Stimulated activated CD8-positive, alpha-beta memory T cell treated with anti-CD3 and anti-CD28 coated beads, Interleukin-12 subunit alpha, Interleukin-12 subunit beta, amount 100 ng/mL, for 4 hours (primary cell): ENCODE data around the gene RXFP4.
"Not testable (repeated sequence)": the region's sequence is repeated elsewhere in the genome, so short reads cannot be mapped to it uniquely, and the experiment has no call there.

Experiments used
- DNase-seq: peaks from one replicate; pipeline ENCODE4 v3.0.0-alpha.2; 2020; ENCODE audit warnings: low read depth

Gene RXFP4

DNA sequence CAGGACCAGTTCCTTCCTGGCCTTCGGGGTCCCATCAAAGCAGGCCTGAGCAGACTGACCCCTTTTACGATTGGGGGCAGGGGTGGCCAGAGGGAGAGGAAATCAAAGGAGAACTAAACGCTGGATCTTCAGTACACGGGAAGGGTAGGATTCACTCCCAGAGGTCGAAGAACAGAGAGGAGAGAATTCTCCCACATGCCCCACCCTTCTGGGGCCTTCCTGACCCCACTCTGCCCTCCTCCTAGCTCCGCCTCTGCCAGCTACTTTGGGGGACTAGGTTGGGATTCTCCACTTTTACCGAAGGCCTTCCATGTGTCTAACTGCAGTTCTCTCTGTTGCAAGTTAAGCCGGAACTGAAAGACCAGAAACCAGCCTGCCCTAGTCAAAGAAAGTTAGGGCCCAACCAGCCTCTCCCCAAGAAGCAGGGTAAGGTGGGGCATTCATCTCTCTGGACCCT lies 37.6 kb downstream of the RXFP4 start:
- no peak for DNase-seq

GRCh38 chr1:155979597-155980343 lies 38.3 kb downstream of the RXFP4 start:
- no peak for DNase-seq

- no peak for DNase-seq
Measured at GRCh38 chr1:155981266-155982088, 40.0 kb downstream of the RXFP4 start.

GRCh38 chr1:155982106-155982505 lies 40.7 kb downstream of the RXFP4 start:
- DNase-seq = no peak

DNA sequence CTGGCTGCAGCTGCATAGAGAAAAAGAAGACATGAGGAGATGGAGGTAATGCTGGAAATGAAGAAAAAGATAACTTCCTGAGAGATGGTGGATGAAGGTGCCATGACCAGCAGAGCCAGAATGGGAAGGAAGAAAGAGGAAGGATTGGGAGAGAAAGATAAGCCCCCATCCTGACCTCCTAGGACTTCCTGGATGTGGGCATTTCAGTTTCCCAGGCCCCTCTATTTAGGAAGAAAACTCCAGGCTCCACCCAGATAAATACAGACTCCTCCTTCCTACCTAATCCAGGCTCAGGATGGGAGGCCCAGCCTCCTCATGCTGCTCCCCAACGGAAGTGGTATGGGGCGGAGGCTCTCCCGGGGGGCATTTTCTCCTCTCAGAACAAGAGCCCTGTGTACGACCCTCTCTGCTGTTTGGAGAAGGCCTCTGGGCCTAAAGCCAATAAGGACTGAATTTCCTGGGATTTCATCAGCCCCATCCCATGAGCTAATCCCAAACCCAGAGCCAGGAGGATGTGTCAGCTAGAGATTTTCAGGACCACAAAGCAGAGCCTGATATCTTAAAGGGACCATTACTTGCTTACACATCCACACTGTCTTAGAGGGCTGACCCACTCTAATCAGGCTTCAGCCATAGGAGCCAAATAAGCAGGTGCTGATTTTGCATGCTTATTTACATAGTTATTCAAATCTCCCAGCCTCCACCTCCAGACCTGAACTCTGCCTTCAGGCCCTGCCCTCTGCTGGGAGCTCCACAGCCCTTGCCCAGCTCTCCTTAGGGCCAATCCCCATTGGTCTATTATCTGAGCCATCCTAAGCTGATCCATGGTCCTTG lies 42.0 kb downstream of the RXFP4 start:
- DNase-seq = no peak

DNA sequence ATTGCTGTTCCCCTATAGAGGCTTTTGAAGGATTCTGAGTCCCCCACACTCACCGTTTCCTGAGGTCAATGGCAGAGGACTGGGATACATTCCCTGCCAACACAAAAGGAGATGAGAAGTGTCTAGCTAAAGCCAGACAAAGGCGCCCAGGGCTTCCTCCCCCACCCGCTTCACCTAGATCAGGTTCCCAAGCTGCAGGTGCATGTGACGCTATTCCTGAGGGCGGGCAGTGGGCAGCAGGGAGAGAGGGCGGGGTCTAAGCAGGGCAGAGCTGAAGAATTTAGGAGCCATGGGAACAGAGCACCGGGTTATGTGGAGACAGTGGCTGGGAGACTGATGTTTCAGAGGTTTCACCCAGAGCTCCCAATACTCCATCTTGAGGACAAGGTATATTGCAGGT lies 42.9 kb downstream of the RXFP4 start:
- no peak for DNase-seq

GRCh38 chr1:155984903-155985645 lies 43.6 kb downstream of the RXFP4 start:
- not testable (repeated sequence) for DNase-seq

GRCh38 chr1:155989242-155990004 lies 48.0 kb downstream of the RXFP4 start:
- peak; percentile 53 for DNase-seq

DNA sequence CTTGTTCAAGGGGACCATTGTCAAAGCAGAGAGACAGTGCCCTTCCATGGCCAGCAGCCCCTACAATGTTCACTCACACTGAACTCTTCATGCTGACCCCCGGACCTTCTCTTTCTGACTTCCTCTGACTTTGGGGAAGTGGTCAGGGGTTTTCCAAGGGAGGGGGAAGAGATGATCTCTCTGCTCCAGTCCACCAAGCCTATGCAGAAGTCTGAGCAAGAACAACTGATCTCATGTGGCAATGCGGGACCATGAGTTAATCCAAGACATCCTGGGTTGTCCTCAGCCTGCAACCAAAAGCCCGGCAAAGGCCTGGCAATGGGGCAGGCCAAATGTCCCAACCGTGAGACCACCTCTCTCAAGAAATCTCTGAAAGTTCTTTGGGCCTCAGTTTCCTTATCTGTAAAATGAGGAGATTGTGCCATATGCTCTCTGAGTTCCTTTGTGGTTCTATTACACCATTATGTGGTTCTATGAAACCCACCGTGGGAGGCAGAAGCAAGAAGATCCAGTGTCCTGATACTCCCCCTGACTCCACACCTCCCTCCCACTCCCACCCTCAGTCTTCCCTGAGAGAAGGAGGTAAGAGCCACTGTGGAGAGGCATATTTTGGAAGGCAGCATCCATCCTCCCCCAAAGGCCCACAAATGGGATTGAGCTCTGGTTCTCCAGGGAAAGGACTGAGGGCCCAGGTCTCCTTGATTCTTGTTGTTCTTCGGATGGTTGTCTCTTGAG lies 48.7 kb downstream of the RXFP4 start:
- no peak for DNase-seq
